Loucy (cell line): ENCODE results near the gene ACTG1.

Experiments used
- H2AFZ ChIP-seq: fragments of 200-600 bp; sonication (generic); 2 replicates; pipeline ENCODE4 v1.6.0; 2016; ENCODE audit warnings: antibody characterized with exemption, mild to moderate bottlenecking, low read length, moderate library complexity
- H3F3A ChIP-seq: fragments of 200-600 bp; 2 replicates; pipeline ENCODE4 v1.6.0; 2016; ENCODE audit warnings: antibody characterized with exemption, low read depth, mild to moderate bottlenecking
- H3K27me3 ChIP-seq: fragments of 200-600 bp; sonication (generic); 2 replicates; pipeline ENCODE4 v1.6.1; 2014; ENCODE audit warnings: low read length, mild to moderate bottlenecking; ENCODE audit not compliant: insufficient read depth, poor library complexity, severe bottlenecking
- H3K36me3 ChIP-seq: fragments of 200-600 bp; sonication (generic); 2 replicates; pipeline ENCODE4 v1.6.1; 2016; ENCODE audit warnings: low read length; ENCODE audit not compliant: insufficient read depth
- H3K4me1 ChIP-seq: fragments of 200-600 bp; sonication (generic); 2 replicates; pipeline ENCODE4 v1.5.1; 2014; ENCODE audit warnings: low read length, mild to moderate bottlenecking; ENCODE audit not compliant: insufficient read depth, poor library complexity, severe bottlenecking
- H3K4me2 ChIP-seq: fragments of 200-600 bp; sonication (generic); 2 replicates; pipeline ENCODE4 v1.6.0; 2014; ENCODE audit warnings: antibody characterized with exemption, low read length, low read depth, mild to moderate bottlenecking; ENCODE audit not compliant: poor library complexity, severe bottlenecking
- H3K4me3 ChIP-seq: fragments of 200-600 bp; sonication (generic); 2 replicates; pipeline ENCODE4 v1.5.1; 2014; ENCODE audit warnings: low read length, mild to moderate bottlenecking, mixed read lengths; ENCODE audit not compliant: poor library complexity, severe bottlenecking
- H3K79me2 ChIP-seq: fragments of 200-600 bp; sonication (generic); 2 replicates; pipeline ENCODE4 v1.6.1; 2014; ENCODE audit warnings: low read length; ENCODE audit not compliant: insufficient read depth
- H3K9ac ChIP-seq: fragments of 200-600 bp; sonication (generic); 2 replicates; pipeline ENCODE4 v1.6.0; 2014; ENCODE audit warnings: mild to moderate bottlenecking, low read depth, low read length, moderate library complexity; ENCODE audit not compliant: poor library complexity, severe bottlenecking
- H3K9me2 ChIP-seq: fragments of 200-600 bp; sonication (generic); replicated peaks from 2 replicates; pipeline ENCODE4 v1.6.1; 2016; ENCODE audit warnings: low read depth, low read length, mixed read lengths
- H3K9me3 ChIP-seq: fragments of 200-600 bp; sonication (generic); 2 replicates; pipeline ENCODE4 v1.6.1; 2014; ENCODE audit warnings: mild to moderate bottlenecking, antibody characterized with exemption, low read length, low read depth; ENCODE audit not compliant: insufficient read depth
- H4K20me1 ChIP-seq: fragments of 200-600 bp; sonication (generic); 2 replicates; pipeline ENCODE4 v1.6.0; 2014; ENCODE audit warnings: antibody characterized with exemption, low read length, mild to moderate bottlenecking; ENCODE audit not compliant: insufficient read depth, poor library complexity, severe bottlenecking
- EZH2phosphoT487 ChIP-seq: fragments of 200-600 bp; IDR thresholded peaks from 2 replicates; pipeline ENCODE4 v1.6.1; 2018; ENCODE audit warnings: antibody characterized with exemption, mild to moderate bottlenecking, moderate library complexity, borderline replicate concordance
- TF ChIP-seq, protein P1 (sequence below): fragments of 200-600 bp; sonication (generic); conservative IDR thresholded peaks from 2 replicates; pipeline ENCODE4 v1.5.1; 2014; ENCODE audit warnings: mild to moderate bottlenecking, antibody characterized with exemption, low read length

Gene ACTG1

DNA sequence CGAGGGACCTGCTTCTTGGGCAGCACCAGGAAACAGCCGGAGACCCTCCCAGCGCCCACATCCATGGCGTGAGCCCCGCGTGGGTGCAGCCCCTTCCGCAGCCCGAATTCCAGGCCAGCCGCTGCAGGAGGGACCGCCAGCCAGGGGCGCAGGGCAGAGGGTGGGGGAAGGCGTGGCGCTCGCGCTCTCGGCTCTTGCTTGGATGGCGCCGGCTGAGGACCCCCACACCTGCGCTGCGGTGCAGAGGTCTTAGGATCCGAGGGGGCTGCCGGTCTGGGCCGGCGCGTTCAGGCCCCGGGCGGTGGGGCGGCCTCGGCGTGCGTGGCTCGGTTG lies 28.8 kb downstream of the ACTG1 start:
- peak overlapping the region; percentile 96 for H3K9ac ChIP-seq

DNA sequence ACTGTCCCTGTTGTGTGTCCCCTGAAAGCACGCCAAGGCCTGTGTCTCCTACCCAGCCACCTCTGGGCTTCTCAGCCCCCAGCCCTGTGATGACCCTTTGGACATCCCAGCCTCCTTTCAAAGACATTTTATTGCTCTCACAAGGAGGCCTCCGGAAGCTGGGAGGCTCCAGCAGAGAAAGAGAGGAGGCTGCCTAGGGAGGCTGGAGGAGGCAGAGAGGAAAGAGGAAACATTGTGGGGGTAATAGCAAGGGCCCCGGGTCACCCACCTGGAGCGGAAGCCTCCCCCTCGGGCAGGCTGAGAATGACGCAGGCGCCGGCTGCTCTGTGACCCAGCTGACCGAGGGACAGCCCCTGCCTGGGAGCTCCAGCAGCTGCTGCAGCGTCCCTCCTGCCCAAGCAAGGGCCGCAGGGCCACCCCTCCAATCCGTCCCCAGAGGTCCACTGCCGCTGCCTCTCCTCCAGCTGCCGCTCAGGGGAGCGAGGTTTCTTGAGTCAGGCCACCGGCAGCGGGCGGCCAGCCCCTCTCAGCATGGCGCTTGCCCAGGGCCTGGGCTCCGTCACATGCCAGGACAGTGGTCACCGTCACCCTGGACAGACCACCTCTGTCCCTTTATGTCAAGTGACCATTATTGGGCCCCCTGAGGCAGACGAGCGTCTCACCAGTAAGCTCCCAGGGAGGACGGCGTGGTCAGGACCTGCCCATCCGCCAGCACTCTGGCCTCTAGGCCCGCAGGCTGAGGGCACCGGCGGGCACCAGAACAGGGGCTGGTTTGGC lies 29.3 kb downstream of the ACTG1 start:
- peak overlapping the region; percentile 96 for H3K9ac ChIP-seq
- peak overlapping the region; percentile 98 for H3K4me2 ChIP-seq
- H2AFZ ChIP-seq, result peak overlapping the region; percentile 75
- H4K20me1 ChIP-seq, result no peaks in the 10 kb centered on the region
- peak overlapping the region; percentile 84 for H3K4me3 ChIP-seq
- peaks cover 9% of the 10 kb centered on the region; the same call in 1 of the 2 replicates for H3F3A ChIP-seq
- no peaks in the 10 kb centered on the region for H3K36me3 ChIP-seq
- no peaks in the 10 kb centered on the region for H3K9me2 ChIP-seq
- TF ChIP-seq, protein P1, sequence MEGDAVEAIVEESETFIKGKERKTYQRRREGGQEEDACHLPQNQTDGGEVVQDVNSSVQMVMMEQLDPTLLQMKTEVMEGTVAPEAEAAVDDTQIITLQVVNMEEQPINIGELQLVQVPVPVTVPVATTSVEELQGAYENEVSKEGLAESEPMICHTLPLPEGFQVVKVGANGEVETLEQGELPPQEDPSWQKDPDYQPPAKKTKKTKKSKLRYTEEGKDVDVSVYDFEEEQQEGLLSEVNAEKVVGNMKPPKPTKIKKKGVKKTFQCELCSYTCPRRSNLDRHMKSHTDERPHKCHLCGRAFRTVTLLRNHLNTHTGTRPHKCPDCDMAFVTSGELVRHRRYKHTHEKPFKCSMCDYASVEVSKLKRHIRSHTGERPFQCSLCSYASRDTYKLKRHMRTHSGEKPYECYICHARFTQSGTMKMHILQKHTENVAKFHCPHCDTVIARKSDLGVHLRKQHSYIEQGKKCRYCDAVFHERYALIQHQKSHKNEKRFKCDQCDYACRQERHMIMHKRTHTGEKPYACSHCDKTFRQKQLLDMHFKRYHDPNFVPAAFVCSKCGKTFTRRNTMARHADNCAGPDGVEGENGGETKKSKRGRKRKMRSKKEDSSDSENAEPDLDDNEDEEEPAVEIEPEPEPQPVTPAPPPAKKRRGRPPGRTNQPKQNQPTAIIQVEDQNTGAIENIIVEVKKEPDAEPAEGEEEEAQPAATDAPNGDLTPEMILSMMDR, result no peak
- no peak for TF ChIP-seq EZH2phosphoT487
- H3K27me3 ChIP-seq, result no peaks in the 10 kb centered on the region
- H3K9me3 ChIP-seq, result no peaks in the 10 kb centered on the region
- H3K4me1 ChIP-seq, result peaks cover 62% of the 10 kb centered on the region
- H3K79me2 ChIP-seq, result peaks cover 52% of the 10 kb centered on the region

More for the DNA sequence above, 28.8 kb downstream of the ACTG1 start:
- Histone ChIP-seq H3K4me1 (peaks cover 66% of the 10 kb centered on the region), H3K79me2 (peaks cover 57% of the 10 kb centered on the region), H3K36me3 (no peaks in the 10 kb centered on the region), H3F3A (peaks cover 9% of the 10 kb centered on the region; the same call in 1 of the 2 replicates), H3K27me3 (no peaks in the 10 kb centered on the region), H2AFZ (peak overlapping the region; percentile 75), H3K4me2 (peak overlapping the region; percentile 98), H3K4me3 (peak overlapping the region; percentile 84), H4K20me1 (no peaks in the 10 kb centered on the region), H3K9me3 (no peaks in the 10 kb centered on the region), H3K9me2 (no peaks in the 10 kb centered on the region)
- TF ChIP-seq, protein P1, result no peak
- TF ChIP-seq EZH2phosphoT487, result no peak

DNA sequence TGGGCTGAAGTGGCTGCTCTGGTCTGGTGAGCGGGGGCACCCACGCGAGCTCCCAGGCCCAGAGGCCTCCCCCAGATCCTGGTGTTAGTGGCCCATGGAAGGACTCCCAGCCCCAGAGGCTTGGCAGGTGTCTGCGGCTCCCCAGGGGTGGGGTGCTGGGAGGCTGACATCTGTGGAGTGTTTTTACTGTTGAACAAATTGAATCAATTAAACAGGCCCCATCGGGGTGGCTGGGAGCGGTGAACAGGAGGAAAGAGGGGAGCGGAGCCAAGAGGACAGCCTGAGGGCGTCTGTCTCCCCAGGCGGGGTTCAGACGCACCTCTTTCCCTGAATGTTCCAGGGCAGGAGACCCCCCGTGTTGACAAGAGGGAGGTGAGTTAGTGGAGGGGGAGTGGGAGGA lies 29.9 kb downstream of the ACTG1 start:
- H4K20me1 ChIP-seq, result no peaks in the 10 kb centered on the region
- peak overlapping the region; percentile 84 for H3K4me3 ChIP-seq
- H3K9me2 ChIP-seq, result no peaks in the 10 kb centered on the region
- H3K27me3 ChIP-seq, result no peaks in the 10 kb centered on the region
- no peaks in the 10 kb centered on the region for H3K9me3 ChIP-seq
- H2AFZ ChIP-seq, result no peak overlapping the region
- peaks cover 59% of the 10 kb centered on the region for H3K4me1 ChIP-seq
- peaks cover 9% of the 10 kb centered on the region; the same call in 1 of the 2 replicates for H3F3A ChIP-seq
- peaks cover 47% of the 10 kb centered on the region for H3K79me2 ChIP-seq
- TF ChIP-seq, protein P1, result no peak
- no peak for TF ChIP-seq EZH2phosphoT487
- H3K9ac ChIP-seq, result peak overlapping the region; percentile 96
- peak overlapping the region; percentile 98 for H3K4me2 ChIP-seq
- H3K36me3 ChIP-seq, result no peaks in the 10 kb centered on the region
